ENCODE results near the gene SH3BP2. TPM values are rescaled to one million over a fixed set of nuclear protein-coding genes. Genes with fewer than 3 reads are reported as not detected.
A peak's percentile ranks its signal among the peaks of the same experiment; 100 is the strongest.

Gene SH3BP2
- total RNA-seq, 5 donors from 2014 or later (not counting 1 experiment from before 2014, with no cell fraction given) = 44.0 to 68.2 (median 49.7) TPM

- Mint-ChIP-seq H3K4me3 (no peak overlapping the region), H3K27ac (peak overlapping the region in 1 of 2 donors; percentile 26), H3K36me3 (no peaks in the 10 kb centered on the region), H3K9me3 (no peaks in the 10 kb centered on the region), H3K4me1 (peaks cover 80 to 85% (median 82%) of the 10 kb centered on the region in 3 donors), H3K27me3 (no peaks in the 10 kb centered on the region)
- H3K27me3 ChIP-seq (replicated peaks in 1 of 2; ENCODE audit: control insufficient read depth in 2 of 2, extremely low read depth in 1 of 2, insufficient read depth in 2 of 2, low read length in 1 of 2) = no peaks in the 10 kb centered on the region
- peaks cover 11% of the 10 kb centered on the region in 2 experiments for H3K4me1 ChIP-seq (ENCODE audit: control insufficient read depth in 1 of 2, extremely low read depth in 1 of 2, insufficient read depth in 2 of 2, low read length in 2 of 2)
- no peak overlapping the region for H3K4me3 ChIP-seq (ENCODE audit: control insufficient read depth in 1 of 2, extremely low read depth in 1 of 2, low read length in 1 of 2)
- ChIA-PET CTCF (no interaction called here), POLR2A (no interaction called here)
- no peak overlapping the region for H3K27ac ChIP-seq (ENCODE audit: low read length)
- no peaks in the 10 kb centered on the region for H3K9me3 ChIP-seq
- DNase-seq (no peak), ATAC-seq (replicated peaks in 1 of 4) (no peak)
- 88% methylated on average over 4 of the region's 12 CpGs for WGBS (ENCODE audit: insufficient coverage)
- H3K36me3 ChIP-seq (ENCODE audit: control insufficient read depth in 2 of 2, extremely low read depth in 1 of 2, insufficient read depth in 1 of 2, low read length in 1 of 2) = peaks cover 4 to 9% of the 10 kb centered on the region in 2 donors
Measured at GRCh38 chr4:2868877-2869487, 76.1 kb downstream of the SH3BP2 start.

DNA sequence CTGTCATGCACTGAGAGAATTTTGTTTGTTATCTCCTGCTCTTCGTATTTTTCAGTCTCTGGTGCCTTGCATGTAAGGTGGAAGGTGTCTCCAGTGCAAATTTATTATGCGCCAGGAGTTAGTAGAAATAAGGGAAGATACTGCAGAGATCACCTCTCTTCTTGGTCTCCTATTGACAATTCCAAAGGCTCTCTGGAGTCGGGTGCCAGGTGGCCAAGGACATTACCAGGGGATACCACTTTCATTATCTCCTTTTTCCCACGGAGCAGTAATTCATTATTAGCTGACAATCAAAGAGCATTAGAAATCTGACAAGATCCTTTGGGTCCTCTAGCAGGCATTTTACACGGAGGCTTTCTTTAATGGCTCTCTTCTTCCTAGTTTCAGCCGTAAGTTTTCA, 76.8 kb downstream of the SH3BP2 start:
- H3K27ac Mint-ChIP-seq = peak overlapping the region in 1 of 2 donors; percentile 63
- no peak for DNase-seq

DNA sequence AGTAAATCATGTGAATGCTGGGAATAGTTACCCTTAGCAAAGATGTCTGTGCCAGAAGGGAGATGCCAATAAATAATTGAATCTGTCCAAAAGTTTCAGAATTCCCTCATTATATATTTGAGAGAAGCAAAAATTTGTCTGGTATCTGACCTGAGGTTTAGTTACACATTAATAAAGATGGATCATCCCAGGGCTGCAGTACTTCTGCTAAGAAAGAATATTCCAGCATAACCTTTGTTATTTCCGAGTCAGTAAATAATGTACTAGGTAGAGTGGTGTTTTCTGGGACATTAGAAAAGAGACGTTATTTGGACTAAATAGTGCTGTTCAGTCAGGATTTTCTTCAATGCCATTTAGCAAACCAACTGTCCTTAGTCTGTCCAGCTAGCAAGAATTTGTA, 77.2 kb downstream of the SH3BP2 start:
- ATAC-seq (replicated peaks in 1 of 4) (no peak), DNase-seq (no peak)
- H3K27ac Mint-ChIP-seq = no peak overlapping the region
- H3K4me3 ChIP-seq (ENCODE audit: control insufficient read depth in 1 of 2, extremely low read depth in 1 of 2, low read length in 1 of 2) = no peak overlapping the region
- H3K27me3 Mint-ChIP-seq = no peaks in the 10 kb centered on the region
- H3K27ac ChIP-seq (ENCODE audit: low read length) = no peak overlapping the region
- H3K36me3 Mint-ChIP-seq = no peaks in the 10 kb centered on the region
- H3K4me1 Mint-ChIP-seq = peaks cover 76 to 80% (median 77%) of the 10 kb centered on the region in 3 donors
- no peaks in the 10 kb centered on the region for H3K9me3 ChIP-seq
- ChIA-PET POLR2A (no interaction called here), CTCF (no interaction called here)
- H3K4me1 ChIP-seq (ENCODE audit: control insufficient read depth in 1 of 2, extremely low read depth in 1 of 2, insufficient read depth in 2 of 2, low read length in 2 of 2) = peaks cover 8 to 16% of the 10 kb centered on the region in 2 experiments
- H3K4me3 Mint-ChIP-seq = no peak overlapping the region
- no CpG with 5 or more reads among the region's 2 CpGs for WGBS (ENCODE audit: insufficient coverage)
- peaks cover 4 to 9% of the 10 kb centered on the region in 2 donors for H3K36me3 ChIP-seq (ENCODE audit: control insufficient read depth in 2 of 2, extremely low read depth in 1 of 2, insufficient read depth in 1 of 2, low read length in 1 of 2)
- H3K9me3 Mint-ChIP-seq = no peaks in the 10 kb centered on the region
- no peaks in the 10 kb centered on the region for H3K27me3 ChIP-seq (replicated peaks in 1 of 2; ENCODE audit: control insufficient read depth in 2 of 2, extremely low read depth in 1 of 2, insufficient read depth in 2 of 2, low read length in 1 of 2)

More for the DNA sequence above, 76.8 kb downstream of the SH3BP2 start:
- WGBS (ENCODE audit: insufficient coverage) = 100% methylated on average over 2 of the region's 6 CpGs
- POLR2A ChIA-PET = no interaction called here
- Mint-ChIP-seq H3K36me3 (no peaks in the 10 kb centered on the region), H3K4me1 (peaks cover 80 to 83% (median 81%) of the 10 kb centered on the region in 3 donors), H3K4me3 (no peak overlapping the region), H3K27me3 (no peaks in the 10 kb centered on the region), H3K9me3 (no peaks in the 10 kb centered on the region)
- no peaks in the 10 kb centered on the region for H3K27me3 ChIP-seq (replicated peaks in 1 of 2; ENCODE audit: control insufficient read depth in 2 of 2, extremely low read depth in 1 of 2, insufficient read depth in 2 of 2, low read length in 1 of 2)
- H3K9me3 ChIP-seq = no peaks in the 10 kb centered on the region
- no peak overlapping the region for H3K4me3 ChIP-seq (ENCODE audit: control insufficient read depth in 1 of 2, extremely low read depth in 1 of 2, low read length in 1 of 2)
- no peak for ATAC-seq (replicated peaks in 1 of 4)
- H3K27ac ChIP-seq (ENCODE audit: low read length) = no peak overlapping the region
- H3K36me3 ChIP-seq (ENCODE audit: control insufficient read depth in 2 of 2, extremely low read depth in 1 of 2, insufficient read depth in 1 of 2, low read length in 1 of 2) = peaks cover 4 to 9% of the 10 kb centered on the region in 2 donors
- peaks cover 11 to 12% of the 10 kb centered on the region in 2 experiments for H3K4me1 ChIP-seq (ENCODE audit: control insufficient read depth in 1 of 2, extremely low read depth in 1 of 2, insufficient read depth in 2 of 2, low read length in 2 of 2)
- CTCF ChIA-PET = no interaction called here

GRCh38 chr4:2871466-2871865, 78.6 kb downstream of the SH3BP2 start:
- peaks cover 10 to 16% of the 10 kb centered on the region in 2 experiments for H3K4me1 ChIP-seq (ENCODE audit: control insufficient read depth in 1 of 2, extremely low read depth in 1 of 2, insufficient read depth in 2 of 2, low read length in 2 of 2)
- Mint-ChIP-seq H3K4me1 (peaks cover 63 to 78% (median 78%) of the 10 kb centered on the region in 3 donors), H3K4me3 (no peak overlapping the region), H3K27me3 (no peaks in the 10 kb centered on the region), H3K36me3 (peaks cover 6% of the 10 kb centered on the region), H3K27ac (peak overlapping the region; percentile 29 to 53), H3K9me3 (no peaks in the 10 kb centered on the region)
- WGBS (ENCODE audit: insufficient coverage) = no CpG with 5 or more reads among the region's 4 CpGs
- ATAC-seq (replicated peaks in 1 of 4) (no peak), DNase-seq (no peak)
- H3K9me3 ChIP-seq = no peaks in the 10 kb centered on the region
- POLR2A ChIA-PET = interaction anchor here in 1 of 2 donors (0.7 kb wide), 1 partner anchor 10 kb away, joined by 3 read pairs; no protein-coding TSS in a partner anchor
- H3K36me3 ChIP-seq (ENCODE audit: control insufficient read depth in 2 of 2, extremely low read depth in 1 of 2, insufficient read depth in 1 of 2, low read length in 1 of 2) = peaks cover 4 to 18% of the 10 kb centered on the region in 2 donors
- CTCF ChIA-PET = interaction anchor here in 1 of 2 donors (0.6 kb wide), 1 partner anchor 550 kb away, joined by 3 read pairs; no protein-coding TSS in a partner anchor
- no peaks in the 10 kb centered on the region for H3K27me3 ChIP-seq (replicated peaks in 1 of 2; ENCODE audit: control insufficient read depth in 2 of 2, extremely low read depth in 1 of 2, insufficient read depth in 2 of 2, low read length in 1 of 2)
- no peak overlapping the region for H3K4me3 ChIP-seq (ENCODE audit: control insufficient read depth in 1 of 2, extremely low read depth in 1 of 2, low read length in 1 of 2)
- H3K27ac ChIP-seq (ENCODE audit: low read length) = no peak overlapping the region

GRCh38 chr4:2871911-2872310, 79.0 kb downstream of the SH3BP2 start:
- H3K4me1 Mint-ChIP-seq = peaks cover 58 to 76% (median 75%) of the 10 kb centered on the region in 3 donors
- POLR2A ChIA-PET = interaction anchor here in 1 of 2 donors (0.7 kb wide), 1 partner anchor 11 kb away, joined by 3 read pairs; no protein-coding TSS in a partner anchor
- CTCF ChIA-PET = interaction anchor here in 1 of 2 donors (0.6 kb wide), 2 partner anchors 241 to 1007 kb away, joined by 3 read pairs; no protein-coding TSS in a partner anchor
- Histone ChIP-seq H3K9me3 (no peaks in the 10 kb centered on the region), H3K4me3 (ENCODE audit: control insufficient read depth in 1 of 2, extremely low read depth in 1 of 2, low read length in 1 of 2) (no peak overlapping the region), H3K27ac (ENCODE audit: low read length) (no peak overlapping the region), H3K4me1 (ENCODE audit: control insufficient read depth in 1 of 2, extremely low read depth in 1 of 2, insufficient read depth in 2 of 2, low read length in 2 of 2) (peaks cover 8 to 16% of the 10 kb centered on the region in 2 experiments), H3K27me3 (replicated peaks in 1 of 2; ENCODE audit: control insufficient read depth in 2 of 2, extremely low read depth in 1 of 2, insufficient read depth in 2 of 2, low read length in 1 of 2) (no peaks in the 10 kb centered on the region), H3K36me3 (ENCODE audit: control insufficient read depth in 2 of 2, extremely low read depth in 1 of 2, insufficient read depth in 1 of 2, low read length in 1 of 2) (peaks cover 4 to 20% of the 10 kb centered on the region in 2 donors)
- H3K4me3 Mint-ChIP-seq = no peak overlapping the region
- H3K9me3 Mint-ChIP-seq = no peaks in the 10 kb centered on the region
- 14% methylated on average over 1 of the region's 2 CpGs for WGBS (ENCODE audit: insufficient coverage)
- DNase-seq = peak in 2 of 35 experiments; percentile 4 to 26
- peak overlapping the region; percentile 29 to 53 for H3K27ac Mint-ChIP-seq
- no peaks in the 10 kb centered on the region for H3K27me3 Mint-ChIP-seq
- peak in 2 of 4 experiments; percentile 40 to 53 for ATAC-seq (replicated peaks in 1 of 4)
- H3K36me3 Mint-ChIP-seq = peaks cover 7% of the 10 kb centered on the region

DNA sequence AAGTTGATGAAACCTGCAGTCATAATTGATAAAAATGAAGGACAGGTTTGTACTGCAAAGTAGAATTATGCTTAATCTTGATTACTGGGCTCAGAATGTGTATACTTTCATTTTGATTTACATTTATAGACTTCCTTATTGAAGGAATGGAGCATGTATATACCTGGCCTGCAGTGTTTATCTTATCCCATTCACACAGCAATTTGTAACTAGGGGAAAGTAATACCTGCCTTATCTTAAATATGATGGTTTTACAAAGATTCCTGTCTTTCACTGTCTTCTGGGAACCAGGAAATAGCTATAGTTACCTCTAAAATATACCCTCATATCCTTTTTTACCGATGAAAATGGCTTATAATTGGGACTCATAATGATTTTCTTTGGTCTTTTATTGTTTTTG, 80.4 kb downstream of the SH3BP2 start:
- Histone ChIP-seq H3K27ac (ENCODE audit: low read length) (no peak overlapping the region), H3K9me3 (no peaks in the 10 kb centered on the region), H3K4me3 (ENCODE audit: control insufficient read depth in 1 of 2, extremely low read depth in 1 of 2, low read length in 1 of 2) (no peak overlapping the region), H3K4me1 (ENCODE audit: control insufficient read depth in 1 of 2, extremely low read depth in 1 of 2, insufficient read depth in 2 of 2, low read length in 2 of 2) (peaks cover 8 to 11% of the 10 kb centered on the region in 2 experiments), H3K27me3 (replicated peaks in 1 of 2; ENCODE audit: control insufficient read depth in 2 of 2, extremely low read depth in 1 of 2, insufficient read depth in 2 of 2, low read length in 1 of 2) (no peaks in the 10 kb centered on the region), H3K36me3 (ENCODE audit: control insufficient read depth in 2 of 2, extremely low read depth in 1 of 2, insufficient read depth in 1 of 2, low read length in 1 of 2) (peaks cover 4 to 20% of the 10 kb centered on the region in 2 donors)
- CTCF ChIA-PET = no interaction called here
- H3K4me1 Mint-ChIP-seq = peaks cover 50 to 73% (median 71%) of the 10 kb centered on the region in 3 donors
- POLR2A ChIA-PET = no interaction called here
- DNase-seq (no peak), ATAC-seq (replicated peaks in 1 of 4) (no peak)
- H3K4me3 Mint-ChIP-seq = no peak overlapping the region
- no peaks in the 10 kb centered on the region for H3K9me3 Mint-ChIP-seq
- H3K36me3 Mint-ChIP-seq = peaks cover 18% of the 10 kb centered on the region
- H3K27ac Mint-ChIP-seq = peak overlapping the region; percentile 36 to 55
- H3K27me3 Mint-ChIP-seq = no peaks in the 10 kb centered on the region
- WGBS (ENCODE audit: insufficient coverage) = no CpG with 5 or more reads among the region's 1 CpG

Measured in T-cell (primary cell).